OCI-LY3 (cell line): Measurements from ENCODE around the gene SLC36A3.

Experiments
- CTCF ChIP-seq: fragments of 200-600, 300-600 bp; sonication (generic); IDR thresholded peaks from 2 replicates; pipeline ENCODE4 v1.5.1; 2014; ENCODE audit warnings: antibody characterized with exemption, low read length, low read depth
- EZH2phosphoT487 ChIP-seq: fragments of 200-600 bp; shearing (Covaris generic); IDR thresholded peaks from 2 replicates; pipeline ENCODE4 v1.6.1; 2018; ENCODE audit warnings: antibody characterized with exemption, mixed run types, low read depth

- no peak for TF ChIP-seq CTCF
- TF ChIP-seq EZH2phosphoT487 = no peak
These were observed 45.2 kb upstream of the SLC36A3 start for GRCh38 chr5:151348789-151349188.
